WTC11 (cell line): ENCODE results near the gene CINP.

Experiments
- CREM ChIP-seq: sonication (generic); formaldehyde crosslinking; IDR thresholded peaks from 2 replicates; pipeline ENCODE4 v1.8.1; 2022; ENCODE audit warnings: mild to moderate bottlenecking, missing genetic modification reagents, moderate library complexity
- ELF4 ChIP-seq: sonication (generic); formaldehyde crosslinking; IDR thresholded peaks from 2 replicates; pipeline ENCODE4 v1.8.1; 2022; ENCODE audit warnings: low read depth, mild to moderate bottlenecking, moderate library complexity, missing genetic modification reagents
- ESRRA ChIP-seq: sonication (generic); formaldehyde crosslinking; IDR thresholded peaks from 2 replicates; pipeline ENCODE4 v1.8.1; 2022; ENCODE audit warnings: mild to moderate bottlenecking, missing genetic modification reagents, borderline replicate concordance
- IRF2 ChIP-seq: sonication (generic); formaldehyde crosslinking; IDR thresholded peaks from 2 replicates; pipeline ENCODE4 v1.8.0; 2022; ENCODE audit warnings: low read depth, missing genetic modification reagents, borderline replicate concordance
- NR1H2 ChIP-seq: sonication (generic); formaldehyde crosslinking; IDR thresholded peaks from 2 replicates; pipeline ENCODE4 v1.9.0; 2021; ENCODE audit warnings: mild to moderate bottlenecking, moderate library complexity, missing genetic modification reagents
- SP1 ChIP-seq: sonication (generic); formaldehyde crosslinking; conservative IDR thresholded peaks from 2 replicates; pipeline ENCODE4 v1.8.1; 2022; ENCODE audit warnings: missing genetic modification reagents
- TCF7 ChIP-seq: sonication (generic); formaldehyde crosslinking; IDR thresholded peaks from 2 replicates; pipeline ENCODE4 v1.8.0; 2022; ENCODE audit warnings: mild to moderate bottlenecking, low read depth, missing genetic modification reagents, moderate library complexity
- ZNF121 ChIP-seq: sonication (generic); formaldehyde crosslinking; IDR thresholded peaks from 2 replicates; pipeline ENCODE4 v1.8.0; 2023; ENCODE audit warnings: missing genetic modification reagents
- TF ChIP-seq, protein P1 (sequence below): sonication (generic); formaldehyde crosslinking; IDR thresholded peaks from 2 replicates; pipeline ENCODE4 v1.8.0; 2023; ENCODE audit warnings: missing genetic modification reagents
- TF ChIP-seq, protein P2 (sequence below): fragments of 200-600 bp; IDR thresholded peaks from 2 replicates; pipeline ENCODE4 v1.8.0; 2022; ENCODE audit warnings: antibody characterized with exemption
- TF ChIP-seq, protein P3 (sequence below): sonication (generic); formaldehyde crosslinking; IDR thresholded peaks from 2 replicates; pipeline ENCODE4 v1.8.1; 2023; ENCODE audit warnings: mild to moderate bottlenecking, missing genetic modification reagents, borderline replicate concordance
- TF ChIP-seq, protein P4 (sequence below): fragments of 250-450 bp; sonication (Bioruptor Pico); IDR thresholded peaks from 2 replicates; pipeline ENCODE4 v1.9.0; 2021; ENCODE audit warnings: mild to moderate bottlenecking, borderline replicate concordance
- TF ChIP-seq, protein P5 (sequence below): sonication (generic); formaldehyde crosslinking; conservative IDR thresholded peaks from 2 replicates; pipeline ENCODE4 v1.8.1; 2022; ENCODE audit warnings: mild to moderate bottlenecking, missing genetic modification reagents

DNA sequence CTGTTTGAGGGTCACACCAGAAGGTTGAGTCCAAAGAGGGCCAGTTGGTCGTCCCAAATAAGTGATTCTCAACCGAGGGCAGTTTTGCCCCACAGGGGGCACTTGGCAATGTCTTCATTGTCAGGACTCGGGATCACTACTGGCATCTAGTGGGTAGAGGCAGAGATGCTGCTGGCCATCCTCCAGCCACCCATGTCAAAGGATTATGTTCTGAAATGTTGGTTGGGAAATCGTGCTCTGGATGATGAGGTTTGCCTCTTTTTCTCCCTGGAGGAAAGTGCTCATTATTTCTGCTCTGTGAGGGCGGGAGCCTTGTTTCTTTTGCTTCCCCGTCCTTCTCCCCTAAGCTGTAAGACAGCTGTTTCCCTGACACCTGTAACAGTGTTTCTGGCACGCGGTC, 39.6 kb downstream of the CINP start:
- TF ChIP-seq, protein P1, sequence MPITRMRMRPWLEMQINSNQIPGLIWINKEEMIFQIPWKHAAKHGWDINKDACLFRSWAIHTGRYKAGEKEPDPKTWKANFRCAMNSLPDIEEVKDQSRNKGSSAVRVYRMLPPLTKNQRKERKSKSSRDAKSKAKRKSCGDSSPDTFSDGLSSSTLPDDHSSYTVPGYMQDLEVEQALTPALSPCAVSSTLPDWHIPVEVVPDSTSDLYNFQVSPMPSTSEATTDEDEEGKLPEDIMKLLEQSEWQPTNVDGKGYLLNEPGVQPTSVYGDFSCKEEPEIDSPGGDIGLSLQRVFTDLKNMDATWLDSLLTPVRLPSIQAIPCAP: no peak
- TF ChIP-seq, protein P2, sequence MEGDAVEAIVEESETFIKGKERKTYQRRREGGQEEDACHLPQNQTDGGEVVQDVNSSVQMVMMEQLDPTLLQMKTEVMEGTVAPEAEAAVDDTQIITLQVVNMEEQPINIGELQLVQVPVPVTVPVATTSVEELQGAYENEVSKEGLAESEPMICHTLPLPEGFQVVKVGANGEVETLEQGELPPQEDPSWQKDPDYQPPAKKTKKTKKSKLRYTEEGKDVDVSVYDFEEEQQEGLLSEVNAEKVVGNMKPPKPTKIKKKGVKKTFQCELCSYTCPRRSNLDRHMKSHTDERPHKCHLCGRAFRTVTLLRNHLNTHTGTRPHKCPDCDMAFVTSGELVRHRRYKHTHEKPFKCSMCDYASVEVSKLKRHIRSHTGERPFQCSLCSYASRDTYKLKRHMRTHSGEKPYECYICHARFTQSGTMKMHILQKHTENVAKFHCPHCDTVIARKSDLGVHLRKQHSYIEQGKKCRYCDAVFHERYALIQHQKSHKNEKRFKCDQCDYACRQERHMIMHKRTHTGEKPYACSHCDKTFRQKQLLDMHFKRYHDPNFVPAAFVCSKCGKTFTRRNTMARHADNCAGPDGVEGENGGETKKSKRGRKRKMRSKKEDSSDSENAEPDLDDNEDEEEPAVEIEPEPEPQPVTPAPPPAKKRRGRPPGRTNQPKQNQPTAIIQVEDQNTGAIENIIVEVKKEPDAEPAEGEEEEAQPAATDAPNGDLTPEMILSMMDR: no peak
- TF ChIP-seq TCF7 (no peak), IRF2 (no peak), ELF4 (CRISPR knock-in tag) (no peak), CREM (CRISPR knock-in tag) (no peak), NR1H2 (CRISPR knock-in tag) (no peak), ZNF121 (no peak), SP1 (no peak), ESRRA (no peak)
- TF ChIP-seq, protein P3, sequence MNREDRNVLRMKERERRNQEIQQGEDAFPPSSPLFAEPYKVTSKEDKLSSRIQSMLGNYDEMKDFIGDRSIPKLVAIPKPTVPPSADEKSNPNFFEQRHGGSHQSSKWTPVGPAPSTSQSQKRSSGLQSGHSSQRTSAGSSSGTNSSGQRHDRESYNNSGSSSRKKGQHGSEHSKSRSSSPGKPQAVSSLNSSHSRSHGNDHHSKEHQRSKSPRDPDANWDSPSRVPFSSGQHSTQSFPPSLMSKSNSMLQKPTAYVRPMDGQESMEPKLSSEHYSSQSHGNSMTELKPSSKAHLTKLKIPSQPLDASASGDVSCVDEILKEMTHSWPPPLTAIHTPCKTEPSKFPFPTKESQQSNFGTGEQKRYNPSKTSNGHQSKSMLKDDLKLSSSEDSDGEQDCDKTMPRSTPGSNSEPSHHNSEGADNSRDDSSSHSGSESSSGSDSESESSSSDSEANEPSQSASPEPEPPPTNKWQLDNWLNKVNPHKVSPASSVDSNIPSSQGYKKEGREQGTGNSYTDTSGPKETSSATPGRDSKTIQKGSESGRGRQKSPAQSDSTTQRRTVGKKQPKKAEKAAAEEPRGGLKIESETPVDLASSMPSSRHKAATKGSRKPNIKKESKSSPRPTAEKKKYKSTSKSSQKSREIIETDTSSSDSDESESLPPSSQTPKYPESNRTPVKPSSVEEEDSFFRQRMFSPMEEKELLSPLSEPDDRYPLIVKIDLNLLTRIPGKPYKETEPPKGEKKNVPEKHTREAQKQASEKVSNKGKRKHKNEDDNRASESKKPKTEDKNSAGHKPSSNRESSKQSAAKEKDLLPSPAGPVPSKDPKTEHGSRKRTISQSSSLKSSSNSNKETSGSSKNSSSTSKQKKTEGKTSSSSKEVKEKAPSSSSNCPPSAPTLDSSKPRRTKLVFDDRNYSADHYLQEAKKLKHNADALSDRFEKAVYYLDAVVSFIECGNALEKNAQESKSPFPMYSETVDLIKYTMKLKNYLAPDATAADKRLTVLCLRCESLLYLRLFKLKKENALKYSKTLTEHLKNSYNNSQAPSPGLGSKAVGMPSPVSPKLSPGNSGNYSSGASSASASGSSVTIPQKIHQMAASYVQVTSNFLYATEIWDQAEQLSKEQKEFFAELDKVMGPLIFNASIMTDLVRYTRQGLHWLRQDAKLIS (CRISPR knock-in tag): no peak
- TF ChIP-seq, protein P4, sequence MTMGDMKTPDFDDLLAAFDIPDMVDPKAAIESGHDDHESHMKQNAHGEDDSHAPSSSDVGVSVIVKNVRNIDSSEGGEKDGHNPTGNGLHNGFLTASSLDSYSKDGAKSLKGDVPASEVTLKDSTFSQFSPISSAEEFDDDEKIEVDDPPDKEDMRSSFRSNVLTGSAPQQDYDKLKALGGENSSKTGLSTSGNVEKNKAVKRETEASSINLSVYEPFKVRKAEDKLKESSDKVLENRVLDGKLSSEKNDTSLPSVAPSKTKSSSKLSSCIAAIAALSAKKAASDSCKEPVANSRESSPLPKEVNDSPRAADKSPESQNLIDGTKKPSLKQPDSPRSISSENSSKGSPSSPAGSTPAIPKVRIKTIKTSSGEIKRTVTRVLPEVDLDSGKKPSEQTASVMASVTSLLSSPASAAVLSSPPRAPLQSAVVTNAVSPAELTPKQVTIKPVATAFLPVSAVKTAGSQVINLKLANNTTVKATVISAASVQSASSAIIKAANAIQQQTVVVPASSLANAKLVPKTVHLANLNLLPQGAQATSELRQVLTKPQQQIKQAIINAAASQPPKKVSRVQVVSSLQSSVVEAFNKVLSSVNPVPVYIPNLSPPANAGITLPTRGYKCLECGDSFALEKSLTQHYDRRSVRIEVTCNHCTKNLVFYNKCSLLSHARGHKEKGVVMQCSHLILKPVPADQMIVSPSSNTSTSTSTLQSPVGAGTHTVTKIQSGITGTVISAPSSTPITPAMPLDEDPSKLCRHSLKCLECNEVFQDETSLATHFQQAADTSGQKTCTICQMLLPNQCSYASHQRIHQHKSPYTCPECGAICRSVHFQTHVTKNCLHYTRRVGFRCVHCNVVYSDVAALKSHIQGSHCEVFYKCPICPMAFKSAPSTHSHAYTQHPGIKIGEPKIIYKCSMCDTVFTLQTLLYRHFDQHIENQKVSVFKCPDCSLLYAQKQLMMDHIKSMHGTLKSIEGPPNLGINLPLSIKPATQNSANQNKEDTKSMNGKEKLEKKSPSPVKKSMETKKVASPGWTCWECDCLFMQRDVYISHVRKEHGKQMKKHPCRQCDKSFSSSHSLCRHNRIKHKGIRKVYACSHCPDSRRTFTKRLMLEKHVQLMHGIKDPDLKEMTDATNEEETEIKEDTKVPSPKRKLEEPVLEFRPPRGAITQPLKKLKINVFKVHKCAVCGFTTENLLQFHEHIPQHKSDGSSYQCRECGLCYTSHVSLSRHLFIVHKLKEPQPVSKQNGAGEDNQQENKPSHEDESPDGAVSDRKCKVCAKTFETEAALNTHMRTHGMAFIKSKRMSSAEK (CRISPR knock-in tag): no peak
- TF ChIP-seq, protein P5, sequence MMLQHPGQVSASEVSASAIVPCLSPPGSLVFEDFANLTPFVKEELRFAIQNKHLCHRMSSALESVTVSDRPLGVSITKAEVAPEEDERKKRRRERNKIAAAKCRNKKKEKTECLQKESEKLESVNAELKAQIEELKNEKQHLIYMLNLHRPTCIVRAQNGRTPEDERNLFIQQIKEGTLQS (CRISPR knock-in tag): no peak
